NCI-H510A (cell line): ENCODE results near the gene DGLUCY.
"Not testable (repeated sequence)": the region's sequence is repeated elsewhere in the genome, so short reads cannot be mapped to it uniquely, and the experiment has no call there.

Experiments
- DNase-seq: peaks from one replicate; lab custom pipeline; 2025; lab: John Stamatoyannopoulos, UW

Gene DGLUCY

GRCh38 chr14:91169951-91170350, 56.1 kb downstream of the DGLUCY start:
- DNase-seq: no peak

DNA sequence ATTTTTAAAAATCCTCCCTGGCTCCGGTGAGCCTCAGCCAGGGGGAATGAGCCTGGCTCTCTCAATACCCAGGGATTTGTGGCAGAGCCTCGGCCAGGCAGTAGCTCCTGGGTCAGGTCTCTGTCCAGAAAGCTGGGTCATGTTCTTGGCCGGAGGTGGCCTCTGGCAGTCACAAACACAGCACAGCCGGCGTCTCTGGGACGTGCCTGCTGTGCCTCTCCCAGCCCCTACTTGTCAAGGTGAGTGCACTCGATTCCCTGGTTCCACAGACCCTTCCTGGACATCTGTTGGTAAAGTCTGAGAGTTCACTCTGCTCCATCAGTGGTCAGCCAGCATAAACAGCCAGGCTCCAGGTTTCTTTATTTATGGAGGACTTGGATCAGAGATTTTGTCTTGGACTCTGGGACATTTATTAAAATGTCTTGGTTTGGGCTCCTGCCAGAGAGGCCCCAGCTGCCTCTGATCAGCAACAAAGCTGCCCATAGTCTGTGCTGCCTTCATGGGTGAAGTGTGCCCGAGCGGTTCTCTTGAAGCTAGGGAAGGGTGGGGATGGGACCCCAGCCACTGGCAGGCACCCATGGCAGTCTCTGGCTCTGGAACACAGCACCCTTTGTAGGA, 56.7 kb downstream of the DGLUCY start:
- DNase-seq: no peak

DNA sequence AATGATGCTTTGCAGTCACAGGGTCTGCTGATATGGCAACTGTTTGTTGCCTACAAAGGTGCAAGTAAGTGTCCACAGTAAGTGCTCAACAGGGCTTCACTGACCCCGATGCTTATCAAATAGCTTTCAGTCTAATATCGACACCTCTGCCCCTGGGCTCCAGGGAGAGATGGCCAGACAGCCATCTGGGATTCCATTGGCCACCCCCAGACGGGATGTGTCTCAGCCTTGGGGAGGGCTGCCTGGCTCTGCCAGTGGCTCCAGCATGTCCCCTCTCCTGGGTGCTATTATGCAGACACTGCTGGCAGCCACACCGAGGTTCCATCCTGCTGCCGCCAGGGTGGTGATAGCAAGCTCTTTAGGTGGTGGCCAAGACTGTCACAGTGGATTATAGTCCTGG, 57.4 kb downstream of the DGLUCY start:
- DNase-seq: no peak

- peak; percentile 27 for DNase-seq
Measured at GRCh38 chr14:91173221-91173670, 59.4 kb downstream of the DGLUCY start.

- DNase-seq: no peak
Measured at GRCh38 chr14:91173904-91174303, 60.0 kb downstream of the DGLUCY start.

DNA sequence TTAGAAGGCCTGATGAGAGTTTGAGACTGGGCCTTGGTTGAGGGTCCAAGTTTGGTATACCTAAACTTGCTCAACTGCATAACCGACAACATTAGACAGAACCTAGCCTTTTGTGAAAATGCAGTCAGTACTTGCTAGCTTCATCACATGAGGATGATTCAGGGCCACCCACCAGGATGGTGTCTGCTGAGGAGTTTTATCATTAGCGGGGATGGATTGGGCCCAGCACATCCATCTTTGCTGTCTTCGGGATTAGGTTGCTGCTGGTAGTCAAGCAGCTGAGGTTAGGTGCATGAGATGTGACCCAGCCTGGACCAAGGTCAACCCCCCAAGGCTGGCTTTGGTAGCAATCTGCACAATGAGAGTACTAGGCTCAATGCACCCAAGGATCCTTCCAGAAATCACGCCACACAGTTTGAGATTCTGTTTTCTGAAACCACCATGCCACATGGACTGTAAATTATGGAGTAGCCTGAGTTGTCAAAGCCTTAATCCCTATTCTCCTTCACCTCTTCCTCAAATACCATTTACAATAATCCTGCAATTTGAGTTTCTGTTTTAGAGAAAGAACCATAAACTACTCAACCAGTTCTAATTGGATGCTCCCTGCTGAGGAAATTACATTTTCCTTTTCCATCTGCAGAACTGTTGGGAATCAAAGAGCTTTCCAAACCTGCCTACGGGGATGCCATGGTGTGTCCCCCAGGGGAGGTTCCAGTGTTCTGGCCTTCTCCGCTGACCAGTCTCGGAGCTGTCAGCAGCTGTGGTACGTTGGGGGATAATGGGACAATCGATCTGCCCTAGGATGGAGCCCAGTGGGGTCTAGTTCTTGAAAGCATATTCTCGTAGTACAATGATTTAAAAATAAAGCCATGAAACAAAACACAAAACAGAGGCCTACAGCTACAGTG, 61.7 kb downstream of the DGLUCY start:
- DNase-seq: no peak

- DNase-seq: no peak
Measured at GRCh38 chr14:91177073-91178034, 63.5 kb downstream of the DGLUCY start.

DNA sequence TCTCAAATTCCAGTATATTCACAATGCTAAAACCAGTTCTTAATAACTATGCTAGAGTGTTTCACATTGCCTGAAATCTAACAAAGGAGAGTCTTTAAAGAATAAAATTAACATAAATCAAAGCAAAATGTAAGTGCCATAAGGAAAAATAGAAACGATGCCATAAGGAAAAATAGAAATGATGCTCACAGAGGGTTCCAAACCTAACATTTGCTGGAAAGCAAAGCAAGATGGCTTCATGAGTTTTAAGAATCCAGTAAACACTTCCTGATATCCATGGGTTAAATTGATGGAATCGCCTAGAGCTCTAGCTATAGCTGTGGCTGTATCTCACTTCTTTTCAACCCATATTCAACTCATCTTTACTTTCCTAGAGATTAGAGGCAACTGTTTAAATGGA, 66.7 kb downstream of the DGLUCY start:
- DNase-seq: no peak

DNA sequence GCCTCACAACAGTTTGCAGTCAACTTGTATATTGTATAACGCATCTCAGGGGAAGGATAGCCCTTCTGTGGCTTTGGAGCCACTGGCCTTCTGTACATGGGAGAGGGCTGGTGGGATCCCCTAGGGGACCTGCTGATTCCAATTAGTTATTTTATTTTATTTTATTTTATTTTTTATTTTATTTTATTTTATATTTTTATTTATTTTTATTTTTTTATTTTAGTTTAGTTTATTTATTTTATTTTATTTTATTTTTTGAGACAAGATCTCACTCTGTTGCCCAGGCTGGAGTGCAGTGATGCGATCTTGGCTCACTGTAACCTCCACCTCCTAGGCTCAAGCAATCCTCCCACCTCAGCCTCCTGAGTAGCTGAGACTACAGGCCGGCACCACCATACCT, 68.9 kb downstream of the DGLUCY start:
- DNase-seq: not testable (repeated sequence)

- no peak for DNase-seq
Measured at GRCh38 chr14:91184559-91184958, 70.7 kb downstream of the DGLUCY start.

DNA sequence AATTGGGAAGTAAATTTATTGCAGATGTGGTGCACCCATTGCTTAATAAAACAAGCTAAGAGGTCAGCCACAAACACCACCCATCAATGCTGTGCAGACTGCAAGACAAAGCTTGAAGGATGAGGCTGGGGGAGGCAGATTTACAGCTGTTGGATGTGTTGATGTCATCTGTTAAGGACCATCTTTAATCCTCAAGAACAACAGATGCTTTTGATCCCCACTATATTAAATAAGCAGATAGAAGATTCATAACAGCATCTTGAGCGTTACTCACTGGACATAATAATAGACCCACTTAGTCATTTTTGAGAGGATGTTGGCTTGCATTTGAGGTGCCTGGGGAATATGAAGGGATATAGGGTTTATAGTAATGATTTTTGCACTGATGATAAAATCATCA, 71.8 kb downstream of the DGLUCY start:
- no peak for DNase-seq

DNA sequence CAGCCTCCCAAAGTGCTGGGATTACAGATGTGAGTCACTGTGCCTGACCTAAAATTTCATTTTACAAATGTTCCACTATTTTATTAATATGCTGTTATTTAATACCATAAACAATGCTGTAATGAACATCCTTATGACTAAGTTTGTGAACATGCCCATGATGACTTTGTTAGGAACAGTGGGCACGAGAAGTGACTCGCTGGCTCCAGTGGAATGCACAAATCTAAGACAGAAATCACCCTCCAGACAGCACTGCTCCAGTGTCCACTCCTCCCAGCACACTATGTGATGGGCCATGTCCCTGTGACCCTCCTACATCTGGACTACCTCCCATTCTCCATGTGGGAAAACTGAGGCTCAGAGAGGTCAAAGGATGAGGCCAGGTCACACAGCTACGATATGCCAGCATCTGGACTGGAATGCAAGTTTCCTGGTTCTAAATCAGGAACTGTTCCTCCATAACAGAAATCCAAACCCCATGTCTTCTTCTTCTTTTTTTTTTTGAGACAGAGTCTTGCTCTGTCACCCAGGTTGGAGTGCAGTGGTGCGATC, 72.7 kb downstream of the DGLUCY start:
- DNase-seq: no peak

GRCh38 chr14:91187271-91187670, 73.4 kb downstream of the DGLUCY start:
- DNase-seq: no peak

- no peak for DNase-seq
Measured at GRCh38 chr14:91190853-91191252, 77.0 kb downstream of the DGLUCY start.

DNA sequence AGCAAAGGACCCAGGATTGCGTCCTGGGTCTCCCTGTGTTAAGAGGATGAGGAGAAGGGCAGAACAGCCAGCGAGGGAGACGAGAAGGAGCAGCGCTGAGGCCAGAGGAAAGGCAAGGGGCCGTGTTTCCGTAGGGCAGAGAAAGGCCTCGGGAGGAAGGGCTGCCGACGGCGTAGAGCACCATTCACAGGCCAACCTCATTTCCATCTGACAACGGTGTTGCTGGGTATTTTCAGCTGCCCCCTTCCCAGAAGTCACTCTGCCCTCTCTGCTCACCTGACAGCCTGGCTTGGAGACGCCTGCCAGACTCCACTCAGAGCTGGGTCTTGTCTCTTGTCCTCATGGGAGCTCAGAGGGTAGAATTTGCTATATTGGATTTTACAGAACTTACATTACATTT, 79.2 kb downstream of the DGLUCY start:
- DNase-seq: no peak

DNA sequence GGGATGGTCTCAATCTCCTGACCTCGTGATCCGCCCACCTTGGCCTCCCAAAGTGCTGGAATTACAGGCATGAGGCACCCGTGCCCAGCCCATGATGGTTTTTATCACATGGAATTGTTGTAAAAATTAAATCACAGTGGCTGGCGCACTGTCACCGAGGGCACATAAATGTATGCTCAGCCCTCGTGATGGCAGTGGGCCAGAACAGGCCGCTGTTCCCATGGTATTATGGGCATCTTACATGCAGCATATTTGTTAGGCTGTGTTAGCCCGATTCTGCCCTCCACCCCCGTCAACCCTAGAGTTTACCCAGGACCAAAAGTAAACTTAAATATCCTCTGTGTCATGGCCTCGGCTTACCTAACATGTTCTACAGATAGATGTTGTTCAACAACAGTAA, 82.0 kb downstream of the DGLUCY start:
- no peak for DNase-seq

GRCh38 chr14:91197631-91198030, 83.8 kb downstream of the DGLUCY start:
- no peak for DNase-seq

- not testable (repeated sequence) for DNase-seq
Measured at GRCh38 chr14:91200802-91201201, 86.9 kb downstream of the DGLUCY start.

DNA sequence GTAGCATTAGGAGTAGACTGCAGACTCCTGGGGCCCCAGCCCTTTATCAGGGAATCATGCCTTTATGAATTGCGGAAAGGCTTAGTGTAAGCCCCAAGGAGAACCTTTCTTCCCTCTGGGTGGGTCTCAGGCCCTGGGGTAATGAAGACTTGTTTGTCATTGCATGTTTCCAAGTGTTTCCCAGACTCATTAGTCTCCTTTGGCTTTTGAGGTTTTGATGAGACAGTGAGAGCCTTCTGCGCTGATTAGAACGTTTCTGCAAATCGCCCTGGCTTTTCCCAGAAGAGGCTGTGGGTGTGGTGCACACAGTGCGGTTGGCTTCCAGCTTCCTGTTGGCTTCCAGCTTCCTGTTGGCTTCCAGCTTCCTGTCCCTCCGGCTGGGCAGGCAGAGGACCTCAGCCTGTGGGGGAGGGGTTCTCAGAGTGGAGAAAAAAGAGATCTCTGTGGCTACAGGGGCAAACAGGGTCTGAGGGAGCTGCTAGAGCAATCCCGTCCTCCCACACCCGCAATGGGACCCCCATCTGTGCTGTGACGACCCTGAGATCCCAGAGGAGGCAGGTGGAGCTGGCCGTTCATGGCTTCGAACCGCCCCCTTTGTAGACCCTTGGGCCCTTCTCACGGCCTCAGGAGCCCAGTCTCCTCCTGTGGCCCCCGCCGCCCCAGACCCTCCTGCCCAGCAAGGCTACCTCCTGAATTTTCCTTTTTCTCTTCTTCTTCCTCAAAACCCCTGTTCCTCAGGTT, 88.5 kb downstream of the DGLUCY start:
- no peak for DNase-seq

GRCh38 chr14:91204657-91205056, 90.8 kb downstream of the DGLUCY start:
- DNase-seq: no peak

DNA sequence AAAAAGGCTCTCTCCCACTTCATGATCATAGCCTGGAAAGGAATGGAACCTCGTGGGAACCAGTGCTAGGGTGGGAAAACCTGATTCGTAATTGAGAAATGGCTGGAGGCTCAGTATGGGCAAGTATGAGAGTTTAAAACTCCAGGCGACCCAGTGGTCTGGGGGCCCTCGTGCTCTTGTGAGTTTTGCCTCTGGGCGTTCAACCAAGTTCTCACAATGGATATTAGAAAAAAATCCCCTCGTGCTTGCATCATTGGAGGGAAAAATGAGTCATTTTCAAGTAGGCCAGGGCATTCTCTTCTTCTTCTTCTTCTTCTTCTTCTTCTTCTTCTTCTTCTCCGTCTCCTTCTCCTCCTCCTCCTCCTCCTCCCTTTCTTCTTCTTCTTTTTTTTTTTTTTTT, 91.6 kb downstream of the DGLUCY start:
- no peak for DNase-seq
